Effector memory CD4-positive, alpha-beta T cell (primary cell): ENCODE data around the gene APOH.
"Not testable (repeated sequence)": the region's sequence is repeated elsewhere in the genome, so short reads cannot be mapped to it uniquely, and the experiment has no call there.

Experiments
- DNase-seq, 3 donors: peaks; one replicate each; pipeline ENCODE4 v3.0.0-alpha.2; 2020
- H3K27ac ChIP-seq: 2 replicates; pipeline ENCODE4 v1.7.0; 2013; ENCODE audit warnings: mild to moderate bottlenecking, low read length, moderate library complexity; ENCODE audit not compliant: insufficient read depth, poor library complexity, severe bottlenecking
- H3K27me3 ChIP-seq: replicated peaks from 2 replicates; pipeline ENCODE4 v1.7.0; 2013; ENCODE audit warnings: mild to moderate bottlenecking, low read length; ENCODE audit not compliant: insufficient read depth, control insufficient read depth, poor library complexity, severe bottlenecking
- H3K36me3 ChIP-seq: 2 replicates; pipeline ENCODE4 v1.7.0; 2013; ENCODE audit warnings: mild to moderate bottlenecking, low read length, moderate library complexity; ENCODE audit not compliant: control insufficient read depth, insufficient read depth
- H3K4me1 ChIP-seq: 2 replicates; pipeline ENCODE4 v1.7.0; 2013; ENCODE audit warnings: low read length, mild to moderate bottlenecking; ENCODE audit not compliant: control insufficient read depth, insufficient read depth, poor library complexity, severe bottlenecking
- H3K4me3 ChIP-seq: 2 replicates; pipeline ENCODE4 v1.7.0; 2013; ENCODE audit warnings: low read length, low read depth, mild to moderate bottlenecking; ENCODE audit not compliant: insufficient read depth, poor library complexity, severe bottlenecking
- H3K9me3 ChIP-seq: 2 replicates; pipeline ENCODE4 v1.7.0; 2013; ENCODE audit warnings: mild to moderate bottlenecking, low read length, moderate library complexity; ENCODE audit not compliant: control insufficient read depth

APOH gene

GRCh38 chr17:66264696-66265095 lies 35.5 kb upstream of the APOH start:
- no peaks in the 10 kb centered on the region for H3K9me3 ChIP-seq
- H3K4me3 ChIP-seq, result no peak overlapping the region
- DNase-seq, result no peak
- H3K36me3 ChIP-seq, result no peaks in the 10 kb centered on the region
- H3K4me1 ChIP-seq, result no peaks in the 10 kb centered on the region
- no peak overlapping the region for H3K27ac ChIP-seq
- no peaks in the 10 kb centered on the region for H3K27me3 ChIP-seq

- DNase-seq, result no peak
These were observed 33.6 kb upstream of the APOH start for GRCh38 chr17:66262767-66263166.

DNA sequence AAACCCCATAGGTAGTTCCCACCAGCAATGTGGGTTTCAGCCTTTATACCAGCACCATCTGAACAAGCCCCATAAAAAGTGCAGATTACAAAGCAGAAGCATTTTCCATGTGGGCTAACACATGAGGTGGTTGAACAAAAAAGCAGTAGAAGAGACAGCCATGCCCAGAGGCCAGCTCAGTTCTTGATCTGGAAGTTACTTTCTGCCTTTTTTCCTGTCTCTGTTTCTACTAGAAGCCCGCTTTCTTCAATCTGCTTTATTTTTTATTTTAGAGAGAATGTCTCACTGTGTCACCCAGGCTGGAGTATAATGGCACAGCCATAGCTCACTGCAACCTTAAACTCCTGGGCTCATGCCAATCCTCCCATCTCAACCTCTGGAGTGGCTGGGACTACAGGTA lies 31.5 kb upstream of the APOH start:
- Histone ChIP-seq H3K27me3 (no peaks in the 10 kb centered on the region), H3K4me3 (no peak overlapping the region), H3K4me1 (no peaks in the 10 kb centered on the region), H3K27ac (no peak overlapping the region), H3K36me3 (no peaks in the 10 kb centered on the region), H3K9me3 (no peaks in the 10 kb centered on the region)
- DNase-seq, result no peak

More at GRCh38 chr17:66262767-66263166, 33.6 kb upstream of the APOH start:
- H3K27me3 ChIP-seq, result no peaks in the 10 kb centered on the region
- H3K36me3 ChIP-seq, result no peaks in the 10 kb centered on the region
- no peak overlapping the region for H3K27ac ChIP-seq
- H3K9me3 ChIP-seq, result no peaks in the 10 kb centered on the region
- H3K4me3 ChIP-seq, result no peak overlapping the region
- H3K4me1 ChIP-seq, result no peaks in the 10 kb centered on the region

GRCh38 chr17:66260275-66260674 lies 31.1 kb upstream of the APOH start:
- Histone ChIP-seq H3K36me3 (no peaks in the 10 kb centered on the region), H3K27ac (no peak overlapping the region), H3K9me3 (no peaks in the 10 kb centered on the region), H3K4me1 (no peaks in the 10 kb centered on the region), H3K27me3 (no peaks in the 10 kb centered on the region), H3K4me3 (no peak overlapping the region)
- no peak for DNase-seq

- H3K4me3 ChIP-seq, result peak overlapping the region; percentile 26
- H3K36me3 ChIP-seq, result no peaks in the 10 kb centered on the region
- peaks cover 5% of the 10 kb centered on the region for H3K4me1 ChIP-seq
- no peaks in the 10 kb centered on the region for H3K9me3 ChIP-seq
- DNase-seq, result no peak
- H3K27ac ChIP-seq, result peak overlapping the region; percentile 28
- no peaks in the 10 kb centered on the region for H3K27me3 ChIP-seq
These were observed 26.3 kb upstream of the APOH start for GRCh38 chr17:66255527-66255971.

- Histone ChIP-seq H3K4me3 (peak overlapping the region; percentile 26), H3K27ac (peak overlapping the region; percentile 28), H3K36me3 (no peaks in the 10 kb centered on the region), H3K9me3 (no peaks in the 10 kb centered on the region), H3K4me1 (peaks cover 5% of the 10 kb centered on the region), H3K27me3 (no peaks in the 10 kb centered on the region)
- peak in 1 of 3 donors; percentile 18 for DNase-seq
These were observed 25.9 kb upstream of the APOH start for GRCh38 chr17:66255112-66255511.

- not testable (repeated sequence) for H3K9me3 ChIP-seq, H3K4me1 ChIP-seq, DNase-seq, H3K36me3 ChIP-seq, H3K27ac ChIP-seq, H3K27me3 ChIP-seq, H3K4me3 ChIP-seq
These were observed 24.2 kb upstream of the APOH start for GRCh38 chr17:66253458-66253857.

DNA sequence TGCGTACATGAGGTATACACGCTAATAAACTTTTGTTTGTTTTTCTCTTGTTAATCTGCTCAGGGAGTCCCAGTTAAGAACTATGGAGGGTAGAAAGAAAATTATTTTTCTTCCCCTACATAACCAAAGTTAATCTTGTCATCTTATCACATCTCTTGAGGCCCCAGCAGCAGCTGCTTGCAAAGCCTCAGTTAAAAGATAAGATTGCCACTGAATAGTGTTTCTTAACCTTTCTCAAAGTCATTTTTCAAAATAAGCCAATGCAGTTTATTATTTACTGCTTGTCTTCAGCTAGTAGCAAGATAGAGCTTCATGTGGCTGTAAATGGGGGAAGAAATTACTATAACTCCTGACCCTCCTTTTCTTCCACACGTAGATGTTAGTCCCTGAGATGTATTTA lies 21.5 kb upstream of the APOH start:
- Histone ChIP-seq H3K27ac (no peak overlapping the region), H3K4me3 (no peak overlapping the region), H3K4me1 (peaks cover 18% of the 10 kb centered on the region), H3K27me3 (no peaks in the 10 kb centered on the region), H3K9me3 (no peaks in the 10 kb centered on the region), H3K36me3 (no peaks in the 10 kb centered on the region)
- no peak for DNase-seq

DNA sequence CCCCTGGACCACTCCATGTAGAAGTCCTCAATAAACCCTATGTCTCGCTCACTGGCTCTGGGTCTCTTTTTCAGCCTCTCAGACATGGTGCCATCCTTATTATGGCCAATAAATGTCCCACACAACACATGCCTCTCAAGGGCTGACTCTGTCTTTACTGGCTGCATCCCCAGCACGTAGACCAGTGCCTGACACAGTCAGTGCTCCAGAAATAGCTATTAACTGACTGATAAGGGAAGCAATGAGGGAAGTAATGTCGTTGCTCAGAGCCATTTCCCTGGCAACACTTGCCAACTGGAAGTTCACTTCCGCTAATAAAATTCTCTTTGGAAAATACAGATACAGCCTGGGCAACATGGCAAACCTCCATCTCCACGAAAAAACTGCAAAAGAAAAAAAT lies 19.1 kb upstream of the APOH start:
- H3K9me3 ChIP-seq, result no peaks in the 10 kb centered on the region
- H3K27ac ChIP-seq, result no peak overlapping the region
- no peaks in the 10 kb centered on the region for H3K36me3 ChIP-seq
- H3K27me3 ChIP-seq, result no peaks in the 10 kb centered on the region
- no peak overlapping the region for H3K4me3 ChIP-seq
- peaks cover 18% of the 10 kb centered on the region for H3K4me1 ChIP-seq
- no peak for DNase-seq

DNA sequence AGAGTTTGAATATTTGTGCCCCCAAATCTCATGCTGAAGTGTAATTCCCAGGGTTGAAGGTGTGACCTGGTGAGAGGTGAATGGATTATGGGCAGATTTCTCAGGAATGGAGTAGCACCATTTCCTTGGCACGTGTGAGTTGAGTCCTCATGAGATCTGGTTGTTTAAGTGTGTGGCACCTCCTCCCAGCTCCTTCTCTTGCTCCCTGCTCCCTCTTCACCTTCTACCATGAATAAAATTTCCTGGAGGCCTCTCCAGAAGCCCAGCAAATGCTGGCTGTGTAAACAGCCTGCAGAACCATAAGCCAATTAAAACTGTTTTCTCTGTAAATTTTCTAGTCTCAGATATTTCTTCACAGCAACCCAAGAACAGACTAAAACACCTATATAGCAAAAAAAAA lies 12.6 kb upstream of the APOH start:
- Histone ChIP-seq H3K4me1 (peaks cover 4% of the 10 kb centered on the region), H3K36me3 (no peaks in the 10 kb centered on the region), H3K27me3 (no peaks in the 10 kb centered on the region), H3K27ac (no peak overlapping the region), H3K9me3 (no peaks in the 10 kb centered on the region), H3K4me3 (no peak overlapping the region)
- DNase-seq, result no peak

- Histone ChIP-seq H3K9me3 (no peaks in the 10 kb centered on the region), H3K4me1 (no peaks in the 10 kb centered on the region), H3K36me3 (no peaks in the 10 kb centered on the region), H3K4me3 (no peak overlapping the region), H3K27me3 (no peaks in the 10 kb centered on the region), H3K27ac (no peak overlapping the region)
- no peak for DNase-seq
These were observed 11.4 kb upstream of the APOH start for GRCh38 chr17:66240630-66241029.
